Peyer's patch (tissue), 4 donors: ENCODE results near the gene PROZ.

Experiments used
- POLR2A ChIP-seq, 2 donors: fragments of 450-650 bp; IDR thresholded peaks; one replicate each; pipeline ENCODE4 v1.5.1; 2017; ENCODE audit warnings: antibody characterized with exemption in 2 of 2, mild to moderate bottlenecking in 2 of 2, moderate library complexity in 2 of 2
- TF ChIP-seq, protein P1 (sequence below), 6 experiments: fragments of 450-650 bp in 4 of 6; fragments of 200-600 bp in 2 of 6; sonication (generic) in 1 of 6; IDR thresholded peaks; one replicate each; pipeline ENCODE4 v1.5.1; 2017 to 2019; ENCODE audit warnings: antibody characterized with exemption in 6 of 6, mild to moderate bottlenecking in 3 of 6, moderate library complexity in 1 of 6

DNA sequence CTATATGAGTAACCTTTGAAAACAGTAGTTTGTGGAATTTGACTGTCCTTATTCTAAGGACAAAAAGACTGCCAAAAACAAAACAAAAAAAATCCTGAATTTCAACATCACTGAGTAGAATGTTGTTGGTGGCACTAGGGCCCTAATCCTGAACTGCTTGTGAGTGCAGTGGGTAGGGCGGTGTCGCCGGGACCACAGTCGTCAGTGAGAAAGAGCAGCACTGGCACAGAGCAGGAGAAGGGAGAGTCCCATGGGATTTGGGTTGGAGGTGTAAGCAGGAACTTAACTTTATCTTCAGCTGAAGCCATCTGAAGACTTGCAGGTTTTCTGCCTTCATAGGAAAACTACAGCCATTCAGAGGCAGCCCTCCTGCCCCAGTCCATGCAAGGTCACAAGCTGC is 44.5 kb downstream of the PROZ start:
- TF ChIP-seq POLR2A (IDR thresholded peaks at IDR 0.05) = no peak
- TF ChIP-seq, protein P1, sequence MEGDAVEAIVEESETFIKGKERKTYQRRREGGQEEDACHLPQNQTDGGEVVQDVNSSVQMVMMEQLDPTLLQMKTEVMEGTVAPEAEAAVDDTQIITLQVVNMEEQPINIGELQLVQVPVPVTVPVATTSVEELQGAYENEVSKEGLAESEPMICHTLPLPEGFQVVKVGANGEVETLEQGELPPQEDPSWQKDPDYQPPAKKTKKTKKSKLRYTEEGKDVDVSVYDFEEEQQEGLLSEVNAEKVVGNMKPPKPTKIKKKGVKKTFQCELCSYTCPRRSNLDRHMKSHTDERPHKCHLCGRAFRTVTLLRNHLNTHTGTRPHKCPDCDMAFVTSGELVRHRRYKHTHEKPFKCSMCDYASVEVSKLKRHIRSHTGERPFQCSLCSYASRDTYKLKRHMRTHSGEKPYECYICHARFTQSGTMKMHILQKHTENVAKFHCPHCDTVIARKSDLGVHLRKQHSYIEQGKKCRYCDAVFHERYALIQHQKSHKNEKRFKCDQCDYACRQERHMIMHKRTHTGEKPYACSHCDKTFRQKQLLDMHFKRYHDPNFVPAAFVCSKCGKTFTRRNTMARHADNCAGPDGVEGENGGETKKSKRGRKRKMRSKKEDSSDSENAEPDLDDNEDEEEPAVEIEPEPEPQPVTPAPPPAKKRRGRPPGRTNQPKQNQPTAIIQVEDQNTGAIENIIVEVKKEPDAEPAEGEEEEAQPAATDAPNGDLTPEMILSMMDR (IDR thresholded peaks at IDR 0.05) = no peak
